Suprapubic skin (tissue), 4 donors: ENCODE data around the gene AKR1E2.

Experiments used
- POLR2A ChIP-seq, 2 donors: fragments of 450-650 bp; IDR thresholded peaks; one replicate each; pipeline ENCODE4 v1.6.1; 2017; ENCODE audit warnings: antibody characterized with exemption in 2 of 2, mild to moderate bottlenecking in 2 of 2, moderate library complexity in 2 of 2
- POLR2AphosphoS5 ChIP-seq, 3 donors: sonication (generic); formaldehyde crosslinking; IDR thresholded peaks; one replicate each; pipeline ENCODE4 v1.6.1; 2017; ENCODE audit warnings: antibody characterized with exemption in 3 of 3

DNA sequence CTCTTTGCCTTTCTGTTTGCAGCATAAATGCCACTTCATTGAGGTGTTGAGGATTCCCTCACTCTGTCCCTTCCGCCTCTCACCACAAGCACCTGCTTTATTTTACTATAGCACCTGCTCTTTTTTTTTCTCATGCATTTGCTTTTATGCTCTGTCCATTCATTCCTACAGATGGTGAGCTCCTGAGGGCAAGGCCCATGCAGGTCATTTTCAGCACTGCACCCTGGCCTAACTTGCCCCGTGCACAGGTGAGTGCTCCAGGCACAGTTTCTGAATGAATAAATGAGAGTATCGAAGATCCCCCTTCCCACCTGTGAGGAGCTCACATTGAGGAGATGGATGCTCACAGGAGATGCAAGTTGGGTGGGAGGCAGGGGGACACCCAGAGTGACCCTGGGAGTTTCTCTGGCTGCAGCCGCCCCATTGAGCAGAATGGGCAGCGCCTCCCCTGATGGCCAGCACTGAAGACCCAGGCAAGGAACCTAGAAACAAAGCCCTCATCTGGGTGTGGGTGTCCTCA, 1.2 kb upstream of the AKR1E2 start:
- TF ChIP-seq POLR2A (IDR thresholded peaks at IDR 0.05) (no peak), POLR2AphosphoS5 (IDR thresholded peaks at IDR 0.05) (no peak)
